HepG2 (cell line): ENCODE measurements around the gene PHF13. TPM values are rescaled to one million over a fixed set of nuclear protein-coding genes. Genes with fewer than 3 reads are reported as not detected.

Source experiments
- ELF1 ChIP-seq: sonication (generic); formaldehyde crosslinking; IDR thresholded peaks from 2 replicates; pipeline ENCODE4 v1.4.0; 2020; ENCODE audit warnings: missing genetic modification reagents
- FOXA1 ChIP-seq, 2 experiments: fragments of 450-650 bp in 1 of 2; sonication (generic) in 1 of 2; formaldehyde crosslinking in 1 of 2; IDR thresholded peaks; 2 replicates each; pipeline versions ENCODE4 v1.4.0 to v1.6.1; 2016 to 2020; ENCODE audit warnings: missing genetic modification reagents in 1 of 2
- NFKBIZ ChIP-seq: IDR thresholded peaks from 2 replicates; pipeline ENCODE4 v1.6.1; 2018; ENCODE audit warnings: missing genetic modification reagents, missing compliant biosample characterization
- RCOR2 ChIP-seq: IDR thresholded peaks from 2 replicates; pipeline ENCODE4 v1.6.1; 2016; ENCODE audit warnings: missing biosample characterization, missing genetic modification reagents
- SOX13 ChIP-seq, 3 experiments: fragments of 450-650 bp in 1 of 3; sonication (generic) in 1 of 3; formaldehyde crosslinking in 1 of 3; IDR thresholded peaks in 2 of 3; conservative IDR thresholded peaks in 1 of 3; 2 replicates each; pipeline versions ENCODE4 v1.5.0 to v1.6.1; 2016 to 2020; ENCODE audit warnings: antibody characterized with exemption in 1 of 3, mild to moderate bottlenecking in 1 of 3, missing compliant biosample characterization in 1 of 3, missing genetic modification reagents in 1 of 3, moderate library complexity in 1 of 3
- TAF1 ChIP-seq: sonication (generic); formaldehyde crosslinking; IDR thresholded peaks from 2 replicates; pipeline ENCODE4 v1.4.0; 2020; ENCODE audit warnings: missing genetic modification reagents
- YEATS2 ChIP-seq: sonication (generic); formaldehyde crosslinking; IDR thresholded peaks from 2 replicates; pipeline ENCODE4 v1.4.0; 2020; ENCODE audit warnings: missing genetic modification reagents, borderline replicate concordance
- ZBTB7B ChIP-seq: sonication (generic); formaldehyde crosslinking; IDR thresholded peaks from 2 replicates; pipeline ENCODE4 v1.4.0; 2020; ENCODE audit warnings: missing genetic modification reagents
- ZNF441 ChIP-seq: sonication (generic); formaldehyde crosslinking; IDR thresholded peaks from 2 replicates; pipeline ENCODE4 v1.7.0; 2021; ENCODE audit warnings: missing genetic modification reagents, borderline replicate concordance
- ZNF549 ChIP-seq: sonication (generic); formaldehyde crosslinking; IDR thresholded peaks from 2 replicates; pipeline ENCODE4 v1.5.0; 2020; ENCODE audit warnings: missing genetic modification reagents
- ZNF564 ChIP-seq: sonication (generic); formaldehyde crosslinking; IDR thresholded peaks from 2 replicates; pipeline ENCODE4 v1.8.1; 2023; ENCODE audit warnings: mild to moderate bottlenecking, missing genetic modification reagents
- ZNF709 ChIP-seq: sonication (generic); formaldehyde crosslinking; IDR thresholded peaks from 2 replicates; pipeline ENCODE4 v1.5.0; 2020; ENCODE audit warnings: mild to moderate bottlenecking, missing genetic modification reagents
- ZNF761 ChIP-seq: sonication (generic); formaldehyde crosslinking; conservative IDR thresholded peaks from 2 replicates; pipeline ENCODE4 v1.4.0; 2020; ENCODE audit warnings: mild to moderate bottlenecking, missing genetic modification reagents
- ZNF780A ChIP-seq: sonication (generic); formaldehyde crosslinking; IDR thresholded peaks from 2 replicates; pipeline ENCODE4 v1.8.0; 2022; ENCODE audit warnings: mild to moderate bottlenecking, missing genetic modification reagents, moderate library complexity
- polyA plus RNA-seq, 8 experiments: library from polyadenylated mRNA; depleted of rRNA in 3 of 8; stranded (reverse) in 7 of 8; unstranded in 1 of 8; fragments of >200 nt; fragmentation: Illumina TruSeq in 4 of 8; extraction: Trizol in 4 of 8; gene quantifications; 2 replicates each; pipeline versions ENCODE4 v1.2.1 to v1.2.3, GENCODE V29; 2011 to 2016; ENCODE audit warnings: low read depth in 4 of 8, missing spikeins in 1 of 8, mixed read lengths in 1 of 8; ENCODE audit not compliant: insufficient read depth in 1 of 8
- total RNA-seq, 5 experiments: library from RNA; depleted of rRNA; stranded (reverse); fragments of >200 nt; fragmentation: Illumina TruSeq; extraction: Trizol; gene quantifications; 2 replicates each; pipeline ENCODE4 v1.2.3, GENCODE V29; 2016; ENCODE audit warnings: low read depth in 1 of 5
- TF ChIP-seq, protein P1 (sequence below): sonication (generic); formaldehyde crosslinking; IDR thresholded peaks from 2 replicates; pipeline ENCODE4 v1.9.0; 2022; ENCODE audit warnings: low read depth, missing genetic modification reagents
- TF ChIP-seq, protein P2 (sequence below): fragments of 450-650 bp; IDR thresholded peaks from 2 replicates; pipeline ENCODE4 v1.6.1; 2016
- TF ChIP-seq, protein P3 (sequence below): IDR thresholded peaks from 2 replicates; pipeline ENCODE4 v1.6.1; 2016
- TF ChIP-seq, protein P4 (sequence below): sonication (generic); formaldehyde crosslinking; IDR thresholded peaks from 2 replicates; pipeline ENCODE4 v1.5.0; 2020; ENCODE audit warnings: mild to moderate bottlenecking, missing genetic modification reagents, borderline replicate concordance

PHF13 gene
- total and polyA plus RNA-seq, 2 of the 13 experiments (the other 11 are each of a cell fraction or from before 2014, with no cell fraction given) = 4.7 to 7.4 TPM

DNA sequence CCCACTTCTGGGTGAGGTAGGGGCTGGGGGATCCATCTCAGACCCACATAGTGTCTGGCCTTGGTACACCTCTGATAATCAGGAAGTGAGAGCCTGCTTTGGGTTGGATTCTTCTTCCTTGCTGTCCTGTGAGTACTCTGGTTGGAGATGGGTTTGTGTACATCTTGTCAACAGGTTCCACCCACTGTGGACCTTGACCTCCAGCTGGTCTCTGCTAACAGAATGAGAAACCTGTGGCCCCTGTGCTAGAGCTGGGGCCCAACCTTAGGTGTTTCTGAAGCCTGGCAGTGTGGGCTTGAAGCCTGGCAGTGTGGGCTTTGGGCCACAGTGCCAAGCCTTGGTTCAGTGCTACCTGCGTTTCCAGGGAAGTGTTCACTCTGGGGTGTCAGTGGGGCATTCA lies 31.2 kb upstream of the PHF13 start (continued):
- TF ChIP-seq, protein P1, sequence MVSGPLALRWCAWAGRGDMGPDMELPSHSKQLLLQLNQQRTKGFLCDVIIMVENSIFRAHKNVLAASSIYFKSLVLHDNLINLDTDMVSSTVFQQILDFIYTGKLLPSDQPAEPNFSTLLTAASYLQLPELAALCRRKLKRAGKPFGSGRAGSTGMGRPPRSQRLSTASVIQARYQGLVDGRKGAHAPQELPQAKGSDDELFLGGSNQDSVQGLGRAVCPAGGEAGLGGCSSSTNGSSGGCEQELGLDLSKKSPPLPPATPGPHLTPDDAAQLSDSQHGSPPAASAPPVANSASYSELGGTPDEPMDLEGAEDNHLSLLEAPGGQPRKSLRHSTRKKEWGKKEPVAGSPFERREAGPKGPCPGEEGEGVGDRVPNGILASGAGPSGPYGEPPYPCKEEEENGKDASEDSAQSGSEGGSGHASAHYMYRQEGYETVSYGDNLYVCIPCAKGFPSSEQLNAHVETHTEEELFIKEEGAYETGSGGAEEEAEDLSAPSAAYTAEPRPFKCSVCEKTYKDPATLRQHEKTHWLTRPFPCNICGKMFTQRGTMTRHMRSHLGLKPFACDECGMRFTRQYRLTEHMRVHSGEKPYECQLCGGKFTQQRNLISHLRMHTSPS (CRISPR knock-in tag) = peak; percentile 86
- no peak for TF ChIP-seq ZNF549 (CRISPR knock-in tag)
- TF ChIP-seq YEATS2 = peak; percentile 59; the same call in 1 of the 2 replicates
- TF ChIP-seq ZNF564 (CRISPR knock-in tag) = peak; percentile 67; the same call in 1 of the 2 replicates
- 0 out of 2 replicates have a peak, but pooled peaks have one; percentile 33 for TF ChIP-seq NFKBIZ (CRISPR knock-in tag)
- TF ChIP-seq ZNF780A (CRISPR knock-in tag) = no peak
- TF ChIP-seq ZNF441 (CRISPR knock-in tag) = peak; percentile 47; the same call in 1 of the 2 replicates
- peak; percentile 32; the same call in 1 of the 2 replicates for TF ChIP-seq TAF1 (CRISPR knock-in tag)
- TF ChIP-seq, protein P2, sequence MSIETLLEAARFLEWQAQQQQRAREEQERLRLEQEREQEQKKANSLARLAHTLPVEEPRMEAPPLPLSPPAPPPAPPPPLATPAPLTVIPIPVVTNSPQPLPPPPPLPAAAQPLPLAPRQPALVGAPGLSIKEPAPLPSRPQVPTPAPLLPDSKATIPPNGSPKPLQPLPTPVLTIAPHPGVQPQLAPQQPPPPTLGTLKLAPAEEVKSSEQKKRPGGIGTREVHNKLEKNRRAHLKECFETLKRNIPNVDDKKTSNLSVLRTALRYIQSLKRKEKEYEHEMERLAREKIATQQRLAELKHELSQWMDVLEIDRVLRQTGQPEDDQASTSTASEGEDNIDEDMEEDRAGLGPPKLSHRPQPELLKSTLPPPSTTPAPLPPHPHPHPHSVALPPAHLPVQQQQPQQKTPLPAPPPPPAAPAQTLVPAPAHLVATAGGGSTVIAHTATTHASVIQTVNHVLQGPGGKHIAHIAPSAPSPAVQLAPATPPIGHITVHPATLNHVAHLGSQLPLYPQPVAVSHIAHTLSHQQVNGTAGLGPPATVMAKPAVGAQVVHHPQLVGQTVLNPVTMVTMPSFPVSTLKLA = 0 out of 2 replicates have a peak, but pooled peaks have one; percentile 15
- TF ChIP-seq, protein P3, sequence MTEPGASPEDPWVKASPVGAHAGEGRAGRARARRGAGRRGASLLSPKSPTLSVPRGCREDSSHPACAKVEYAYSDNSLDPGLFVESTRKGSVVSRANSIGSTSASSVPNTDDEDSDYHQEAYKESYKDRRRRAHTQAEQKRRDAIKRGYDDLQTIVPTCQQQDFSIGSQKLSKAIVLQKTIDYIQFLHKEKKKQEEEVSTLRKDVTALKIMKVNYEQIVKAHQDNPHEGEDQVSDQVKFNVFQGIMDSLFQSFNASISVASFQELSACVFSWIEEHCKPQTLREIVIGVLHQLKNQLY = 0 out of 2 replicates have a peak, but pooled peaks have one; percentile 37
- TF ChIP-seq FOXA1 (IDR thresholded peaks at IDR 0.05) = peak; percentile 71
- TF ChIP-seq FOXA1 (CRISPR knock-in tag; IDR thresholded peaks at IDR 0.05) = peak; percentile 98
- TF ChIP-seq ZBTB7B (CRISPR knock-in tag) = peak; percentile 55; the same call in 1 of the 2 replicates
- TF ChIP-seq, protein P4, sequence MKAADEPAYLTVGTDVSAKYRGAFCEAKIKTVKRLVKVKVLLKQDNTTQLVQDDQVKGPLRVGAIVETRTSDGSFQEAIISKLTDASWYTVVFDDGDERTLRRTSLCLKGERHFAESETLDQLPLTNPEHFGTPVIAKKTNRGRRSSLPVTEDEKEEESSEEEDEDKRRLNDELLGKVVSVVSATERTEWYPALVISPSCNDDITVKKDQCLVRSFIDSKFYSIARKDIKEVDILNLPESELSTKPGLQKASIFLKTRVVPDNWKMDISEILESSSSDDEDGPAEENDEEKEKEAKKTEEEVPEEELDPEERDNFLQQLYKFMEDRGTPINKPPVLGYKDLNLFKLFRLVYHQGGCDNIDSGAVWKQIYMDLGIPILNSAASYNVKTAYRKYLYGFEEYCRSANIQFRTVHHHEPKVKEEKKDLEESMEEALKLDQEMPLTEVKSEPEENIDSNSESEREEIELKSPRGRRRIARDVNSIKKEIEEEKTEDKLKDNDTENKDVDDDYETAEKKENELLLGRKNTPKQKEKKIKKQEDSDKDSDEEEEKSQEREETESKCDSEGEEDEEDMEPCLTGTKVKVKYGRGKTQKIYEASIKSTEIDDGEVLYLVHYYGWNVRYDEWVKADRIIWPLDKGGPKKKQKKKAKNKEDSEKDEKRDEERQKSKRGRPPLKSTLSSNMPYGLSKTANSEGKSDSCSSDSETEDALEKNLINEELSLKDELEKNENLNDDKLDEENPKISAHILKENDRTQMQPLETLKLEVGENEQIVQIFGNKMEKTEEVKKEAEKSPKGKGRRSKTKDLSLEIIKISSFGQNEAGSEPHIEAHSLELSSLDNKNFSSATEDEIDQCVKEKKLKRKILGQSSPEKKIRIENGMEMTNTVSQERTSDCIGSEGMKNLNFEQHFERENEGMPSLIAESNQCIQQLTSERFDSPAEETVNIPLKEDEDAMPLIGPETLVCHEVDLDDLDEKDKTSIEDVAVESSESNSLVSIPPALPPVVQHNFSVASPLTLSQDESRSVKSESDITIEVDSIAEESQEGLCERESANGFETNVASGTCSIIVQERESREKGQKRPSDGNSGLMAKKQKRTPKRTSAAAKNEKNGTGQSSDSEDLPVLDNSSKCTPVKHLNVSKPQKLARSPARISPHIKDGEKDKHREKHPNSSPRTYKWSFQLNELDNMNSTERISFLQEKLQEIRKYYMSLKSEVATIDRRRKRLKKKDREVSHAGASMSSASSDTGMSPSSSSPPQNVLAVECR (CRISPR knock-in tag) = peak; percentile 94
- peak; percentile 29; the same call in 1 of the 2 replicates for TF ChIP-seq SOX13 (IDR thresholded peaks at IDR 0.05)
- peak in 1 of 2 experiments; percentile 73; a peak in 2 of 4 replicates for TF ChIP-seq SOX13 (CRISPR knock-in tag; conservative IDR thresholded peaks at IDR 0.05 in 1 of 2, IDR thresholded peaks at IDR 0.05 in 1 of 2)
- peak; percentile 69; the same call in 1 of the 2 replicates for TF ChIP-seq RCOR2 (CRISPR knock-in tag)
- TF ChIP-seq ZNF761 = no peak
- TF ChIP-seq ZNF709 (CRISPR knock-in tag) = 0 out of 2 replicates have a peak, but pooled peaks have one; percentile 31
- peak; percentile 83 for TF ChIP-seq ELF1 (CRISPR knock-in tag)
